Sigmoid colon (tissue), 3 donors: ENCODE results near the gene DAAM2.

ENCODE experiments used
- CTCF ChIP-seq, 4 experiments: fragments of 450-650 bp in 3 of 4; fragments of 200-600 bp in 1 of 4; IDR thresholded peaks; one replicate each; pipeline ENCODE4 v1.5.1; 2016 to 2019; ENCODE audit warnings: antibody characterized with exemption in 4 of 4, mild to moderate bottlenecking in 3 of 4, moderate library complexity in 2 of 4
- POLR2A ChIP-seq, 2 donors: fragments of 450-650 bp; IDR thresholded peaks; one replicate each; pipeline ENCODE4 v1.6.1; 2016; ENCODE audit warnings: antibody characterized with exemption in 2 of 2, mild to moderate bottlenecking in 2 of 2, moderate library complexity in 2 of 2

- TF ChIP-seq CTCF (IDR thresholded peaks at IDR 0.05) (no peak), POLR2A (IDR thresholded peaks at IDR 0.05) (no peak)
Observed at GRCh38 chr6:39753725-39754045, 38.5 kb upstream of the DAAM2 start.
